Uterus (tissue), 2 donors: ENCODE measurements around the gene BCLAF1.

ENCODE experiments used
- POLR2A ChIP-seq, 2 donors: fragments of 450-650 bp; IDR thresholded peaks; one replicate each; pipeline ENCODE4 v1.6.1; 2016; ENCODE audit warnings: antibody characterized with exemption in 2 of 2, mild to moderate bottlenecking in 1 of 2, moderate library complexity in 1 of 2
- TF ChIP-seq, protein P1 (sequence below), 4 experiments: fragments of 200-600 bp in 2 of 4; fragments of 450-650 bp in 2 of 4; sonication (generic) in 2 of 4; IDR thresholded peaks; one replicate each; pipeline ENCODE4 v1.5.1; 2016 to 2019; ENCODE audit warnings: antibody characterized with exemption in 4 of 4, mild to moderate bottlenecking in 2 of 4, moderate library complexity in 1 of 4

DNA sequence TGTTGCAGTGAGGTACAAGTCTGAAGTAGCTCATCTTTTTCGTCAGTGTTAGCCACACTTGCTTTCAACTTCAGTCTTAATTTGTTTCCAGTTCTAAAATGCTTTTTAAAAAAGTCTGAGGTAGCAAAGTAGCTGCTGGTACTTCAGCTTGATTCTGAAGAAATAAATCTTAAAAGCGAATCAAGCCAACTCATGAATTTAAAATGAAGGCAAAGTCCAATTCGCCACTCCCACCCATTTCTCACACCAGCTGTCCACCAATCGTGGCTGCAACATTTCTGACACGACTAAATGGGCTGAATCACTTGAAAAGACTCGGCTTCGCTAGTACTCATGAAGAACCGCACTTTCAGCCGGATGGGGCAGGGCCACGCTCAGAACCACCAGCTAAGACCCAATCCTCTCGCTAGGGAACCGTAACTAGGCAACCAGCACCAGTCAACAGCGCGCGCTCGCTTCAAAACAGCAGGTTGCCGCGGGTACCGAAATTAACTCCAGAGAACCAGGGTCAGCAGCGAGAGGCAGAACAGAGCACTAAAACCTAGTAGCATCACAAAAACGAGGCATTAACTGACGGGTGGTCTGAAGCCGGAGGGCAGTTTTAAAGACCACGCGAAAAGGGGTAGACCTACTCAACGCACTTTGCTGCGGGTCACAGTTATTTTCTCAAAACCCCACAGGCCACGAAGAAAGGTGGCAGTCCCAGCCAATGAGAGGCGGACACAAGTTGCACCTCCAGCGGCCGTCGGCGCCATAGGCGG lies 900 bp downstream of the BCLAF1 start:
- TF ChIP-seq, protein P1, sequence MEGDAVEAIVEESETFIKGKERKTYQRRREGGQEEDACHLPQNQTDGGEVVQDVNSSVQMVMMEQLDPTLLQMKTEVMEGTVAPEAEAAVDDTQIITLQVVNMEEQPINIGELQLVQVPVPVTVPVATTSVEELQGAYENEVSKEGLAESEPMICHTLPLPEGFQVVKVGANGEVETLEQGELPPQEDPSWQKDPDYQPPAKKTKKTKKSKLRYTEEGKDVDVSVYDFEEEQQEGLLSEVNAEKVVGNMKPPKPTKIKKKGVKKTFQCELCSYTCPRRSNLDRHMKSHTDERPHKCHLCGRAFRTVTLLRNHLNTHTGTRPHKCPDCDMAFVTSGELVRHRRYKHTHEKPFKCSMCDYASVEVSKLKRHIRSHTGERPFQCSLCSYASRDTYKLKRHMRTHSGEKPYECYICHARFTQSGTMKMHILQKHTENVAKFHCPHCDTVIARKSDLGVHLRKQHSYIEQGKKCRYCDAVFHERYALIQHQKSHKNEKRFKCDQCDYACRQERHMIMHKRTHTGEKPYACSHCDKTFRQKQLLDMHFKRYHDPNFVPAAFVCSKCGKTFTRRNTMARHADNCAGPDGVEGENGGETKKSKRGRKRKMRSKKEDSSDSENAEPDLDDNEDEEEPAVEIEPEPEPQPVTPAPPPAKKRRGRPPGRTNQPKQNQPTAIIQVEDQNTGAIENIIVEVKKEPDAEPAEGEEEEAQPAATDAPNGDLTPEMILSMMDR (IDR thresholded peaks at IDR 0.05), result peak in 2 of 4 experiments; percentile 5 to 18
- TF ChIP-seq POLR2A (IDR thresholded peaks at IDR 0.05), result no peak
